Lower leg skin (tissue), 3 donors: ENCODE results near the gene TNN.

ENCODE experiments used
- CTCF ChIP-seq, 3 donors: fragments of 450-650 bp; IDR thresholded peaks; one replicate each; pipeline ENCODE4 v1.5.1; 2016; ENCODE audit warnings: antibody characterized with exemption in 3 of 3, mild to moderate bottlenecking in 3 of 3, moderate library complexity in 2 of 3
- POLR2A ChIP-seq, 2 donors: fragments of 450-650 bp; IDR thresholded peaks; one replicate each; pipeline ENCODE4 v1.6.1; 2016 to 2017; ENCODE audit warnings: antibody characterized with exemption in 2 of 2, mild to moderate bottlenecking in 1 of 2, moderate library complexity in 1 of 2

- TF ChIP-seq CTCF (IDR thresholded peaks at IDR 0.05) (no peak), POLR2A (IDR thresholded peaks at IDR 0.05) (no peak)
Observed at GRCh38 chr1:175132436-175132835, 64.8 kb downstream of the TNN start.
